COLO668 (cell line): ENCODE data around the gene CBLN3.
"Not testable (repeated sequence)": the region's sequence is repeated elsewhere in the genome, so short reads cannot be mapped to it uniquely, and the experiment has no call there.

Experiments
- DNase-seq: peaks from one replicate; lab custom pipeline; 2025; ENCODE audit not compliant: unreplicated experiment; lab: John Stamatoyannopoulos, UW

CBLN3 gene

GRCh38 chr14:24429395-24430142 is at the start of gene CBLN3, which contains the start of gene KHNYN:
Gene CBLN3 (minus strand): TSS chr14:24429668. CDS start chr14:24429054, 614 bp downstream.
Gene KHNYN (plus strand): TSS chr14:24429954. CDS start chr14:24430731, 777 bp downstream.
- peak; percentile 91 for DNase-seq

DNA sequence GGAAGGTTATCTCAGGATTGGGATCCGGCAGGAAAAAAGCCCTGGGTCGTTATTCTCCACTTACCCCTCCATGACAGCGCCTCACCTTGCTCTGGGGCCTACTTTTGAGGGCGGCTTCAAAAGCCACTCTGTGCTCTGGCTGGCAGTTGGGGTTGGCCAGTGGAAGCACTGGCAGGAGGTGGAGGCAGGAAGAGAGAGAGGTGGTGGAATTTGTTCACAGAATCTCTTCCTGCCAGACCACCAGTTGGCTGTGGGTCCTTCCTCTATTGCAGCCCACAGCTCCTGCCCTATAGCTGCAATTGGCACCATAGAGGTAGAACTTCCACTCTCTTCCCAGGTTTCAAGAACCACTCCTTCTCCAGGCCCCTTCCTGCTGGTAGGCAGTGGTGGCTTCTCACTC is 45.8 kb upstream of the CBLN3 start:
- no peak for DNase-seq

- DNase-seq: no peak
Measured at GRCh38 chr14:24473211-24473610, 43.7 kb upstream of the CBLN3 start.

DNA sequence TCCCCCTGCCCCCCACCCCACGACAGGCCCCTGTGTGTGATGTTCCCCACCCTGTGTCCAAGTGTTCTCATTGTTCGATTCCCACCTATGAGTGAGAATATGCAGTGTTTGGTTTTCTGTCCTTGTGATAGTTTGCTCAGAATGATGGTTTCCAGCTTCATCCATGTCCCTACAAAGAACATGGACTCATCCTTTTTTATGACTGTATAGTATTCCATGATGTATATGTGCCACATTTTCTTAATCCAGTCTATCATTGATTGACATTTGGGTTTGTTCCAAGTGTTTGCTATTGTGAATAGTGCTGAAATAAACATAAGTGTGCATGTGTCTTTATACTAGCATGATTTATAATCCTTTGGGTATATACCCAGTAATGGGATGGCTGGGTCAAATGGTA is 41.0 kb upstream of the CBLN3 start:
- not testable (repeated sequence) for DNase-seq

DNA sequence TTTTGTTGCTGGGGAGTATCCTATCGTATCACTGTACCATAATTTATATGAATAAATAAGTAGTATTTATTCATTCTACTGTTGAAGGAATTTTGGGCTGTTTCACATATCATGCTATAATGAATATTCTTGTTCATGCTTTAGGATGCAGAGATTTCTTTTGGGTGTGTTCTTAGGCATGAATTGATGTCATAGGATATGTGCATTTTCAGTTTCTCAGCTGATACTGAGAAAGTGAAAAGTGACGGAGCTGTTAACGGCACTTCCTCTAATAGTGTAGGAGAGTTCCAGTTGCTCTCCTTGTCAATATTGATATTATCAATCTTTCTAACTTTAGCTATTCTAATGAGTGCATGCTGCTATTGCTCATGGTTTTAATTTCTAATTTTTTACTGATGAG is 36.3 kb upstream of the CBLN3 start:
- no peak for DNase-seq

DNA sequence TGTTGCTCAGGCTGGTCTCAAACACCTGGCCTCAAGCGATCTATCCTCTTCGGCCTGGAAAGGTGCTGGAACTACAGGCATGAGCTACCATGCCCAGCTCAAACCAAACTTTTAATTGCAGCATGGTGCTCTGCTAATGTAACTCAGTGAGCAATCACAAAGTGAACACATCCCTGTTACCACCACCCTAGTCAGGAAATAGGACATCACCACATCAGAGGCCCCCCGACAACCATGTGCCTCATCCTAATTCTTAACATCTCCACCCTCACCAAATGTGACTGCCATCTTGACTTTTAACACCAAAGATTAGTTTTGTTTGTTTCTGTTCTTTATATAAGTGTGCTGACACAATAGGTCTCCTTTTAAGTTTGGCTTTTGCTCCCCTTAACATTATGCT is 35.9 kb upstream of the CBLN3 start:
- DNase-seq: no peak

DNA sequence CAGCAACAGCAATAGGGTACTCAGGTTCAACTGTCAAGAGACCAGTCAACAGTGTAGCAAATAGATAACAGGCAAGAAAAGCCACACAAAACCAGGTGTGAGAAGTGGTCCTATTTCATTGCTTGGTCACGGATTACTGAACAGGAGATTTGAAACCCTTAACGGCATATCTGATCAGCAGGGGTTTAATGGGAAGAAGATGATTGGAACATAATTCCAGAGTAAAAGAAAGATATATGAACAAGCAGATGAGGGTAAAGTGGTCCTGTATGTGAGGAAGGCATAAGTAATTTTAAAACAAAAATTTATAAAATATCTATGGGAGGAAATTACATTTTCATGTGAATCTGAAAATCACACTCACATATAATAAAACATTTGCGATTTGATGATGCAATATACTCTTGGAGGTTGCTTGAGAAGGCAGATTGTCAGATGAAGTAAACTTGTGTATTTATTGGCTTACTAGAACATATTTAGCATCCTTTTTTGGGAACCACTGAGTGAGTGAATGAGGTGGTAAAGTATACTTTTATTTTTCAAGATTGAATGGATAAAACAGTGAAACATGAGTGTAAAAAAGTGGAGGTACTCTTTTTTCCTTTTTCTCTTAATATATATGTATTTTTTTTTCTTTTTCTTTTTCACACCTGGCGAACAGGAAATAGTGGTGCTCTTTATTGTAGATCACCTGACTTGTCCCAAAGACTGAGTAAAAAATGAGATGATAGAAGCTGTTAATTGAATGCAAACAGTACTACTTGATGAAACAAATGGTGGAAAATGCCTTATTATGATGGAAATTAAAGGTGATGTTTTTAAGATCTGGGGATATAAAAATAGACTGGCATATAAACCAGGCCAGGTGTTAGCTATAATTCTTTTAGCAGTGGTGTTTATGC is 34.7 kb upstream of the CBLN3 start:
- DNase-seq: no peak

DNA sequence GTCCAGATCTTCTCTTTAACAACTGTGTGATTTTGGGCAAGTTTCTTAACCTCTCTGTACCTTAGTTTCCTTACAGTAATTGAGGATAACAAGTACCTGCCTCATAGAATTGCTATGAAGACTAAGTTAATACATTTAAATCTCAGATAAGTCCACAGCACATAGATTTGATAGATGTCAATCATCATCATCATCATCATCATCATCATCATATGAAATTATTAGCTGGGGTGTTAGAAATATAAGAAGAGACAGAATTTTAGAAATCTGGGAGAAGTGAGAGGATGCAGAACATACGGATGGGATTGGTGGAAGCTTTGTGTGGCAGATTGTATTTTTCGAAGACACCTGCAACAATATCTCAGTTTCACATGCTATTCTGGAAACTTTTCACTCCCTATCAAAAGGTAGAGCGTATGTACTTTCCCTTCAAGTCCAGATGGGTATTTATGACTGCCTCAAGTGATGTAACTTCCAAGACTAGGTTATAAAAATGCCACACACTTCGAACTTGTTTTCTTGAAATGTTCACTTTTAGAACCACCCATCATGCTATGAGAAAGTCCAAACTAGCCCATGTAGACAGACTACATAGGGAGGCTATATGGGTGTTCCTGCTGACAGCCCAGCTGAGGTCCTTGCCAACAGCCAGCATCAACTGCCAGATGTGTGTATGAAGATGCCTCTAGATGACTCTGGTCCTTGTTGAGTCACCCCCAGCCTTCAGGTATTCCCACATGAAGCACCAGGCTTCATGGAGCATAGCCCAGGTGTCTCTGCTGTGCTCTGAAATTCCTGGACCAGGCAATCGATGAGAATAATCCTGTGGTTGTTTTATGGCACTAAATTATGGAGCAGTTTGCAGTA is 33.8 kb upstream of the CBLN3 start:
- peak; percentile 46 for DNase-seq

DNA sequence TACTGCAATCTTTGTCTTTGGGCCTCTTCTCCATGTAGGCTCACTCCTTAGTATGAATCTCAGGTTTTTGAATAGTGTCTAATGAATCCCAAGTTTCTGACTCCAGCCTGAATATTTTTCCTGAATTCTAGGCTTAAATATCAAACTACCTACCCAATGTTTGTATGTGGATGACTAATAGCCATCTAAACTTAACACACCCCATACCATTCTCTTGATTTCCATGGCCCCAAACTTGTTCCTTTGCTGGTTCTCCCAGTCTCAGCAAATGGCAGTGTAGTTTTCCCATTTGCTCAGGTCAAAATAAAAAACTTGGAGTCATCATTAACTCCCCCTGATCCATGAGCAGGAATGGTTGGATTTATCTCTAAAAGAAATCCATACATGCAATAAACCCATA is 31.9 kb upstream of the CBLN3 start:
- DNase-seq: no peak

DNA sequence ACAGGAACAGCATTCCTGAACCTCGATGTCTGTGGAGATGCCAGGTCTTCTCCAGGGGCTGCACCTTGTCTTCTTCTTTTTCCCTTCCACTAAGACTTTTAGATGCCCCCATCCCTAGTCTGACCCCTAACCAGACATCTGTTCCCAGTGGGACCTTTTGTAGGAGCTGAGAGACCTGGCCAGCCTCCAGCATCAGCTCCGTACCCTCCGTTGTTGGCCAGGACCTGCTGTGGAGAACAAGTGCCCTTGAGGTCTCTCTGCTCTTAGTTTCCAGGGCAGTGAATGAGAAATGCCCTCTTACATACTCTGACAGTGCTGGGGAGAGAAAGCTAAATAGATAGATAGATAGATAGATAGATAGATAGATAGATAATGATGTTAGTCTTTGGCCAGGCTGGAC is 29.9 kb upstream of the CBLN3 start:
- no peak for DNase-seq

- no peak for DNase-seq
Measured at GRCh38 chr14:24458736-24459135, 29.3 kb upstream of the CBLN3 start.

DNA sequence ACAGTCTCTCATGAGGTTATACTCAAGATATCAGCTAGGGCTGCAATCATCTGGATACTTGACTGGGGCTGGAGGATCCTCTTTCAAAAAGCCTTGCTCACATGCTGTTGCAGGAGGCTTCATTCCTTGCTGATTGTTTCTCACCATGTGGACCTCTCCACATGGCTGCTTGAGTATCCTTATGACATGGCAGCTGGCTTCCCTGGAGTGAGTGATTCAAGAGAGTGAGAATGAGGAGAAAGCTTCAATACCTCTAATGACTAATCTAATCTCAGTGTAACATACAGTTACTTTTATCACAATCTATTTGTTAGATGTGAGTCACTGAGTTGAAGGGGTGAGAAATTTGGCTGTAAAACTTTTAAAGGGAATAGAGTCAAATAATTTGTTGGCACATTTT is 27.5 kb upstream of the CBLN3 start:
- DNase-seq: no peak

- not testable (repeated sequence) for DNase-seq
Measured at GRCh38 chr14:24450828-24451227, 21.4 kb upstream of the CBLN3 start.

GRCh38 chr14:24443053-24443665 is 13.7 kb upstream of the CBLN3 start:
- DNase-seq: no peak

GRCh38 chr14:24442240-24443052 is 13.0 kb upstream of the CBLN3 start, which contains the start of gene SDR39U1:
Gene SDR39U1 (minus strand): TSS chr14:24442776. CDS start chr14:24442769, 7 bp downstream.
- peak; percentile 98 for DNase-seq

DNA sequence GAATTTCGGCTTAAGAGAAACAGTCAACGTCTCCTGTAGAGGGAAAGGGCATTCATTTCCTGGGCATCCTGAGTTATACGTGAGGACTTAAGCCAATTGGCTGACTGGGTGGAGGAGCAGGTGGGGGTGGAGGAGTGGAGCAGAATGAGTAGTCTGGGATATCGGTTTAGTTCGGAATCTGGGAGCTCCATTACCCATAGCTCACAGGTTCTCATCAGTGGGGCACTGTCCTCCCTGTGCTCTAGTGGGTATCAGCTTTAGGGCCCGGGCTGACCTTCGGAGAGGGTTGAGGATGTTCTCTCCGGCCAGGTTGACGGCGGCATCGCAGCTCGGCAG is 12.4 kb upstream of the CBLN3 start:
- DNase-seq: no peak

DNA sequence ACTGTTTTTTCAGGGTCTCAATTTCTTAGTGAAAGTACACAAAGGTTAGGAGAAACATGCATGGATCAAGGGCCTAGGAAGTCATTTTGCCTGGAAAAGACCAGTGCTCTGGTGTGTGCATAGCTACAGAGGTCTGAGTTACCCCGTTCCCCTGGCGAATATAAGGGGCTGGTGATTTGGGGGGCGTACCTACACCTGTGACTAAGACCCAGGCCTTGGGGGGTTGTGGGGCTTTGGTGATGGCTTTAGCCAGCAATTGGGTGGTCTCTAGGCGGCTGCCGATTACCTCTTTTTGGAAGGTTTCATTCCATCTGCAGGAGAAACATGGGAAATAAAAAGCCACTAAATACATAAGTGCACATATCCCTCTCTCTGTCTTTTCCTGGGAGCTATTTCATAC is 12.0 kb upstream of the CBLN3 start:
- no peak for DNase-seq

- DNase-seq: no peak
Measured at GRCh38 chr14:24440606-24441399, 11.3 kb upstream of the CBLN3 start.
